ENCODE measurements around the gene PLCL2.

- TF ChIP-seq, protein P1, sequence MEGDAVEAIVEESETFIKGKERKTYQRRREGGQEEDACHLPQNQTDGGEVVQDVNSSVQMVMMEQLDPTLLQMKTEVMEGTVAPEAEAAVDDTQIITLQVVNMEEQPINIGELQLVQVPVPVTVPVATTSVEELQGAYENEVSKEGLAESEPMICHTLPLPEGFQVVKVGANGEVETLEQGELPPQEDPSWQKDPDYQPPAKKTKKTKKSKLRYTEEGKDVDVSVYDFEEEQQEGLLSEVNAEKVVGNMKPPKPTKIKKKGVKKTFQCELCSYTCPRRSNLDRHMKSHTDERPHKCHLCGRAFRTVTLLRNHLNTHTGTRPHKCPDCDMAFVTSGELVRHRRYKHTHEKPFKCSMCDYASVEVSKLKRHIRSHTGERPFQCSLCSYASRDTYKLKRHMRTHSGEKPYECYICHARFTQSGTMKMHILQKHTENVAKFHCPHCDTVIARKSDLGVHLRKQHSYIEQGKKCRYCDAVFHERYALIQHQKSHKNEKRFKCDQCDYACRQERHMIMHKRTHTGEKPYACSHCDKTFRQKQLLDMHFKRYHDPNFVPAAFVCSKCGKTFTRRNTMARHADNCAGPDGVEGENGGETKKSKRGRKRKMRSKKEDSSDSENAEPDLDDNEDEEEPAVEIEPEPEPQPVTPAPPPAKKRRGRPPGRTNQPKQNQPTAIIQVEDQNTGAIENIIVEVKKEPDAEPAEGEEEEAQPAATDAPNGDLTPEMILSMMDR (IDR thresholded peaks at IDR 0.05): no peak
- no peak for TF ChIP-seq EZH2 (IDR thresholded peaks at IDR 0.05; ENCODE audit: borderline replicate concordance, insufficient read depth, low read depth, low read length, poor library complexity, severe bottlenecking)
Observed at GRCh38 chr3:17014284-17014683, 129.5 kb downstream of the PLCL2 start.

Data from B cell (primary cell).